Breast epithelium (tissue), 4 donors: ENCODE measurements around the gene ACAN. TPM values are rescaled to one million over a fixed set of nuclear protein-coding genes. Genes with fewer than 3 reads are reported as not detected.

ENCODE experiments used
- DNase-seq, 2 donors: peaks; one replicate each; pipeline ENCODE4 v3.0.0-alpha.2; 2019; ENCODE audit warnings: low spot score in 2 of 2
- H3K27ac ChIP-seq, 2 donors: fragments of 200-600 bp; sonication (generic) in 1 of 2; one replicate each; pipeline ENCODE4 v1.5.1; 2016 to 2019; ENCODE audit warnings: mild to moderate bottlenecking in 1 of 2
- H3K27me3 ChIP-seq, 2 donors: fragments of 200-600 bp; sonication (generic) in 1 of 2; one replicate each; pipeline versions ENCODE4 v1.5.1 to v1.6.0; 2017 to 2019; ENCODE audit warnings: control low read depth in 1 of 2, mild to moderate bottlenecking in 1 of 2
- H3K36me3 ChIP-seq: fragments of 200-600 bp; one replicate; pipeline ENCODE4 v1.5.1; 2019
- H3K4me1 ChIP-seq, 2 donors: fragments of 200-600 bp; sonication (generic); one replicate each; pipeline ENCODE4 v1.5.1; 2016 to 2019; ENCODE audit warnings: control low read depth in 1 of 2
- H3K4me3 ChIP-seq, 3 donors: fragments of 200-600 bp; sonication (generic); 1 replicate in 2 of 3; 2 replicates in 1 of 3; pipeline ENCODE4 v1.5.1; 2016 to 2019; ENCODE audit warnings: mild to moderate bottlenecking in 3 of 3, moderate library complexity in 2 of 3
- H3K9me3 ChIP-seq, 2 donors: fragments of 200-600 bp; sonication (generic) in 1 of 2; one replicate each; pipeline ENCODE4 v1.5.1; 2016 to 2019; ENCODE audit warnings: control low read depth in 1 of 2
- CTCF ChIP-seq, 3 donors: fragments of 450-650 bp; IDR thresholded peaks; one replicate each; pipeline ENCODE4 v1.5.1; 2016 to 2017; ENCODE audit warnings: antibody characterized with exemption in 3 of 3, mild to moderate bottlenecking in 3 of 3, moderate library complexity in 3 of 3
- POLR2A ChIP-seq: fragments of 450-650 bp; IDR thresholded peaks from one replicate; pipeline ENCODE4 v1.6.1; 2016; ENCODE audit warnings: antibody characterized with exemption, mild to moderate bottlenecking, moderate library complexity
- POLR2AphosphoS5 ChIP-seq, 3 donors: sonication (generic); formaldehyde crosslinking; IDR thresholded peaks; one replicate each; pipeline ENCODE4 v1.6.1; 2017; ENCODE audit warnings: antibody characterized with exemption in 3 of 3
- intact Hi-C: fragments of 100-400 bp; cut with DNase I; formaldehyde crosslinking; loops from one replicate; pipeline ENCODE4 v1.15.1; 2023; ENCODE audit warnings: low total_unique reads
- total RNA-seq, 3 donors: library from RNA; depleted of rRNA; stranded (reverse); fragments of >200 nt; gene quantifications; one replicate each; pipeline ENCODE4 v1.1.0, GENCODE V29; 2016

ACAN gene
- total RNA-seq, 3 donors from 2014 or later = under 0.01 TPM; not detected in 2

DNA sequence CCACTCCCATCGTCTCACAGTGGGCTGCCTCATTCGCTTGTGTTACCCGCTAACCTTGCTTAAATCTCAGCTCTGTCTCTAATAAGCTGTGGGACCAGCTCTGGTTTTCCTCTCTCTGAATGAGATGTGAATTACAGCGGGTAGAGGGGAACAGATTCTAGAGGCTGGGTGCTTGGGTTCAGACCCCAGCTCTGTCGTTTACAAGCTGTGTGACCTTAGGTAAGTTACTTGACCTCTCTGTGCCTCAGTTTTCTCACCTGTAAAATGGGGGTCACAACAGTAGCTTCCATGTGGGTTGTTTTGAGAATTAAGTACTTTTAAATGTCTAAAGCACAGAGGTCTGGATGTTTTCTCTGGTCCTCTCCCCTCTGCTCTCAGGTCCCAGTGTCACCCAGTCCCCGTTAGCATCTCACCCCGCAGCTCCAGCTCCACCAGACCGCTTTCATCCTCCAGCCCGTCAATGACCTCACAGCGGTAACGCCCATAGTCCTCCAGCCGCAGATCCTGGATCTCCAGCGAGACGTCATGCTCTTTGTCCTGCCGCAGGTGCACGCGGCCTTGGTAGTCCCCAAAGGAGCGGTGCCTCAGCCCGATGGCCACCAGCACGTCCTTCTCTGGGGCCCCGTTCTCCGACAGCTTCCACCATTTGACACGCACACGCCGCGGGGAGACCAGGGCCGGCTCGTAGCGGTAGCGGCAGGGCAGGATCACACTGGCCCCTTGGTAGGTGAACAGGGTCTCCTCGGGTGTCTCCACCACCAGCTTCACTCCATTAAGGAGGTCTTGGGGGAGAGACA lies 77.9 kb downstream of the ACAN start:
- Histone ChIP-seq H3K4me1 (no peaks in the 10 kb centered on the region), H3K36me3 (no peaks in the 10 kb centered on the region), H3K4me3 (no peak overlapping the region), H3K27ac (no peak overlapping the region), H3K9me3 (no peaks in the 10 kb centered on the region), H3K27me3 (no peaks in the 10 kb centered on the region)
- TF ChIP-seq CTCF (IDR thresholded peaks at IDR 0.05) = no peak
- TF ChIP-seq POLR2AphosphoS5 (IDR thresholded peaks at IDR 0.05) = no peak
- no peak for TF ChIP-seq POLR2A
- intact Hi-C loops = loop anchor here (2.0 kb wide), 1 partner anchor 552 kb away; no protein-coding TSS in a partner anchor
- no peak for DNase-seq

GRCh38 chr15:88881775-88882174 lies 78.5 kb downstream of the ACAN start:
- Histone ChIP-seq H3K4me3 (no peak overlapping the region), H3K27ac (no peak overlapping the region), H3K36me3 (no peaks in the 10 kb centered on the region), H3K4me1 (no peaks in the 10 kb centered on the region), H3K27me3 (no peaks in the 10 kb centered on the region), H3K9me3 (no peaks in the 10 kb centered on the region)
- intact Hi-C loops = loop anchor here (2.0 kb wide), 1 partner anchor 551 kb away; no protein-coding TSS in a partner anchor
- DNase-seq = no peak
- TF ChIP-seq POLR2A = no peak
- no peak for TF ChIP-seq POLR2AphosphoS5 (IDR thresholded peaks at IDR 0.05)
- no peak for TF ChIP-seq CTCF (IDR thresholded peaks at IDR 0.05)

GRCh38 chr15:88882785-88883184 lies 79.5 kb downstream of the ACAN start:
- Histone ChIP-seq H3K4me1 (no peaks in the 10 kb centered on the region), H3K4me3 (no peak overlapping the region), H3K9me3 (no peaks in the 10 kb centered on the region), H3K36me3 (no peaks in the 10 kb centered on the region), H3K27me3 (no peaks in the 10 kb centered on the region), H3K27ac (no peak overlapping the region)
- intact Hi-C loops = no loop called here
- no peak for DNase-seq
- TF ChIP-seq POLR2AphosphoS5 (IDR thresholded peaks at IDR 0.05) (no peak), CTCF (IDR thresholded peaks at IDR 0.05) (no peak), POLR2A (no peak)

- intact Hi-C loops = no loop called here
- TF ChIP-seq POLR2A = no peak
- no peak for TF ChIP-seq CTCF (IDR thresholded peaks at IDR 0.05)
- no peak for TF ChIP-seq POLR2AphosphoS5 (IDR thresholded peaks at IDR 0.05)
- no peak for DNase-seq
- no peak overlapping the region for H3K27ac ChIP-seq
- H3K36me3 ChIP-seq = no peaks in the 10 kb centered on the region
- no peaks in the 10 kb centered on the region for H3K27me3 ChIP-seq
- no peaks in the 10 kb centered on the region for H3K4me1 ChIP-seq
- H3K9me3 ChIP-seq = no peaks in the 10 kb centered on the region
- H3K4me3 ChIP-seq = no peak overlapping the region
These were observed 83.9 kb downstream of the ACAN start for GRCh38 chr15:88887068-88887580.

DNA sequence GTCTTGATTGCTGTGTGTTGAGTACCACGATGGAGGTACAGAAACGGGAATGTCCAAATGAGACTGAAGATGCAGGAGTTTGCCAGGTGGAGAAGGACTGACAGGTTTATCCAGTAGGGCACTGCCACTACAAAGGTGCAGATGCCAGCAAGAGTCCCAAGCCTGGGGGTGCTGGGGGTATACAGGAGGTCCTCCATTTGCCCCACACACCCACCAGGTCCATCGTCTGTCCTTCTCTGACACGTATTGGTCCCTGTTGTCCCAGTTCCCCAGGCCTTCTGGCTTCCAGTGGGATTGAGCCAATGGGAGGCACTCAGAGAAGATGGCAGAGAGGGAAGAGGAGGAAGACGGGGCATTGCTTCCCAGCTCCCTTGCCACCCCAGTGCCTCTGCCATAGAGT lies 85.5 kb downstream of the ACAN start:
- H3K9me3 ChIP-seq = no peaks in the 10 kb centered on the region
- no peak for DNase-seq
- no peak overlapping the region for H3K4me3 ChIP-seq
- TF ChIP-seq POLR2A (no peak), POLR2AphosphoS5 (IDR thresholded peaks at IDR 0.05) (no peak), CTCF (IDR thresholded peaks at IDR 0.05) (no peak)
- intact Hi-C loops = no loop called here
- no peak overlapping the region for H3K27ac ChIP-seq
- H3K4me1 ChIP-seq = no peaks in the 10 kb centered on the region
- H3K27me3 ChIP-seq = no peaks in the 10 kb centered on the region
- no peaks in the 10 kb centered on the region for H3K36me3 ChIP-seq
